ENCODE results near the gene PCDHB13.
"Not testable (repeated sequence)": the region's sequence is repeated elsewhere in the genome, so short reads cannot be mapped to it uniquely, and the experiment has no call there.

The PCDHB13 gene

GRCh38 chr5:141234109-141234667 lies 20.5 kb downstream of the PCDHB13 start:
- TF ChIP-seq CTCF (IDR thresholded peaks at IDR 0.05; ENCODE audit: insufficient read depth, low read depth, low read length, missing control alignments), result peak; percentile 3
- H3K4me3 ChIP-seq (ENCODE audit: low read length), result no peak overlapping the region
- peak; percentile 2 for DNase-seq (ENCODE audit: low read depth)

- not testable (repeated sequence) for DNase-seq (ENCODE audit: low read depth); H3K4me3 ChIP-seq (ENCODE audit: low read length)
Measured at GRCh38 chr5:141235922-141236321, 22.2 kb downstream of the PCDHB13 start.

GRCh38 chr5:141236516-141237313 lies 23.0 kb downstream of the PCDHB13 start:
- no peak for TF ChIP-seq CTCF (IDR thresholded peaks at IDR 0.05; ENCODE audit: insufficient read depth, low read depth, low read length, missing control alignments)
- H3K4me3 ChIP-seq (ENCODE audit: low read length), result no peak overlapping the region
- no peak for DNase-seq (ENCODE audit: low read depth)

GRCh38 chr5:141241496-141241895 lies 27.8 kb downstream of the PCDHB13 start:
- TF ChIP-seq CTCF (IDR thresholded peaks at IDR 0.05; ENCODE audit: insufficient read depth, low read depth, low read length, missing control alignments), result no peak
- no peak overlapping the region for H3K4me3 ChIP-seq (ENCODE audit: low read length)
- DNase-seq (ENCODE audit: low read depth), result no peak

- no peak within 1 kb of the TSS for H3K4me3 ChIP-seq (ENCODE audit: low read length)
- no peak for TF ChIP-seq CTCF (IDR thresholded peaks at IDR 0.05; ENCODE audit: insufficient read depth, low read depth, low read length, missing control alignments)
Measured at GRCh38 chr5:141245250-141245717, 31.6 kb downstream of the PCDHB13 start, which contains the start of gene PCDHB15. Gene PCDHB15 (plus strand): TSS chr5:141245395. CDS start chr5:141245579, 184 bp downstream.

GRCh38 chr5:141246971-141247370 lies 33.3 kb downstream of the PCDHB13 start:
- DNase-seq (ENCODE audit: low read depth); H3K4me3 ChIP-seq (ENCODE audit: low read length): not testable (repeated sequence)

More at GRCh38 chr5:141245250-141245717, 31.6 kb downstream of the PCDHB13 start, which contains the start of gene PCDHB15:
- no peak for DNase-seq (ENCODE audit: low read depth)

GRCh38 chr5:141247434-141247833 lies 33.7 kb downstream of the PCDHB13 start:
- not testable (repeated sequence) for H3K4me3 ChIP-seq (ENCODE audit: low read length); DNase-seq (ENCODE audit: low read depth)

- DNase-seq (ENCODE audit: low read depth), result no peak
- no peak for TF ChIP-seq CTCF (IDR thresholded peaks at IDR 0.05; ENCODE audit: insufficient read depth, low read depth, low read length, missing control alignments)
- H3K4me3 ChIP-seq (ENCODE audit: low read length), result no peak overlapping the region
Measured at GRCh38 chr5:141250576-141250975, 36.9 kb downstream of the PCDHB13 start.

Measured in epithelial cell of esophagus (primary cell).